Loucy (cell line): ENCODE measurements around the gene FBLN2.

ENCODE experiments used
- H2AFZ ChIP-seq: fragments of 200-600 bp; sonication (generic); 2 replicates; pipeline ENCODE4 v1.6.0; 2016; ENCODE audit warnings: antibody characterized with exemption, mild to moderate bottlenecking, low read length, moderate library complexity
- H3F3A ChIP-seq: fragments of 200-600 bp; 2 replicates; pipeline ENCODE4 v1.6.0; 2016; ENCODE audit warnings: antibody characterized with exemption, low read depth, mild to moderate bottlenecking
- H3K27me3 ChIP-seq: fragments of 200-600 bp; sonication (generic); 2 replicates; pipeline ENCODE4 v1.6.1; 2014; ENCODE audit warnings: low read length, mild to moderate bottlenecking; ENCODE audit not compliant: insufficient read depth, poor library complexity, severe bottlenecking
- H3K36me3 ChIP-seq: fragments of 200-600 bp; sonication (generic); 2 replicates; pipeline ENCODE4 v1.6.1; 2016; ENCODE audit warnings: low read length; ENCODE audit not compliant: insufficient read depth
- H3K4me1 ChIP-seq: fragments of 200-600 bp; sonication (generic); 2 replicates; pipeline ENCODE4 v1.5.1; 2014; ENCODE audit warnings: low read length, mild to moderate bottlenecking; ENCODE audit not compliant: insufficient read depth, poor library complexity, severe bottlenecking
- H3K4me2 ChIP-seq: fragments of 200-600 bp; sonication (generic); 2 replicates; pipeline ENCODE4 v1.6.0; 2014; ENCODE audit warnings: antibody characterized with exemption, low read length, low read depth, mild to moderate bottlenecking; ENCODE audit not compliant: poor library complexity, severe bottlenecking
- H3K4me3 ChIP-seq: fragments of 200-600 bp; sonication (generic); 2 replicates; pipeline ENCODE4 v1.5.1; 2014; ENCODE audit warnings: low read length, mild to moderate bottlenecking, mixed read lengths; ENCODE audit not compliant: poor library complexity, severe bottlenecking
- H3K79me2 ChIP-seq: fragments of 200-600 bp; sonication (generic); 2 replicates; pipeline ENCODE4 v1.6.1; 2014; ENCODE audit warnings: low read length; ENCODE audit not compliant: insufficient read depth
- H3K9ac ChIP-seq: fragments of 200-600 bp; sonication (generic); 2 replicates; pipeline ENCODE4 v1.6.0; 2014; ENCODE audit warnings: mild to moderate bottlenecking, low read depth, low read length, moderate library complexity; ENCODE audit not compliant: poor library complexity, severe bottlenecking
- H3K9me2 ChIP-seq: fragments of 200-600 bp; sonication (generic); replicated peaks from 2 replicates; pipeline ENCODE4 v1.6.1; 2016; ENCODE audit warnings: low read depth, low read length, mixed read lengths
- H3K9me3 ChIP-seq: fragments of 200-600 bp; sonication (generic); 2 replicates; pipeline ENCODE4 v1.6.1; 2014; ENCODE audit warnings: mild to moderate bottlenecking, antibody characterized with exemption, low read length, low read depth; ENCODE audit not compliant: insufficient read depth
- H4K20me1 ChIP-seq: fragments of 200-600 bp; sonication (generic); 2 replicates; pipeline ENCODE4 v1.6.0; 2014; ENCODE audit warnings: antibody characterized with exemption, low read length, mild to moderate bottlenecking; ENCODE audit not compliant: insufficient read depth, poor library complexity, severe bottlenecking
- CTCF ChIP-seq: fragments of 200-600 bp; sonication (generic); conservative IDR thresholded peaks from 2 replicates; pipeline ENCODE4 v1.5.1; 2014; ENCODE audit warnings: mild to moderate bottlenecking, antibody characterized with exemption, low read length
- EZH2phosphoT487 ChIP-seq: fragments of 200-600 bp; IDR thresholded peaks from 2 replicates; pipeline ENCODE4 v1.6.1; 2018; ENCODE audit warnings: antibody characterized with exemption, mild to moderate bottlenecking, moderate library complexity, borderline replicate concordance

Gene FBLN2

GRCh38 chr3:13547591-13548371 lies 1.1 kb upstream of the FBLN2 start:
- Histone ChIP-seq H3K4me1 (peaks cover 31% of the 10 kb centered on the region), H3K4me3 (no peak overlapping the region), H4K20me1 (no peaks in the 10 kb centered on the region), H2AFZ (no peak overlapping the region), H3K9me3 (no peaks in the 10 kb centered on the region), H3K27me3 (no peaks in the 10 kb centered on the region), H3K79me2 (no peaks in the 10 kb centered on the region), H3K9ac (no peak overlapping the region), H3K9me2 (no peaks in the 10 kb centered on the region), H3F3A (no peaks in the 10 kb centered on the region), H3K36me3 (no peaks in the 10 kb centered on the region), H3K4me2 (no peak overlapping the region)
- no peak for TF ChIP-seq CTCF
- TF ChIP-seq EZH2phosphoT487 = no peak

DNA sequence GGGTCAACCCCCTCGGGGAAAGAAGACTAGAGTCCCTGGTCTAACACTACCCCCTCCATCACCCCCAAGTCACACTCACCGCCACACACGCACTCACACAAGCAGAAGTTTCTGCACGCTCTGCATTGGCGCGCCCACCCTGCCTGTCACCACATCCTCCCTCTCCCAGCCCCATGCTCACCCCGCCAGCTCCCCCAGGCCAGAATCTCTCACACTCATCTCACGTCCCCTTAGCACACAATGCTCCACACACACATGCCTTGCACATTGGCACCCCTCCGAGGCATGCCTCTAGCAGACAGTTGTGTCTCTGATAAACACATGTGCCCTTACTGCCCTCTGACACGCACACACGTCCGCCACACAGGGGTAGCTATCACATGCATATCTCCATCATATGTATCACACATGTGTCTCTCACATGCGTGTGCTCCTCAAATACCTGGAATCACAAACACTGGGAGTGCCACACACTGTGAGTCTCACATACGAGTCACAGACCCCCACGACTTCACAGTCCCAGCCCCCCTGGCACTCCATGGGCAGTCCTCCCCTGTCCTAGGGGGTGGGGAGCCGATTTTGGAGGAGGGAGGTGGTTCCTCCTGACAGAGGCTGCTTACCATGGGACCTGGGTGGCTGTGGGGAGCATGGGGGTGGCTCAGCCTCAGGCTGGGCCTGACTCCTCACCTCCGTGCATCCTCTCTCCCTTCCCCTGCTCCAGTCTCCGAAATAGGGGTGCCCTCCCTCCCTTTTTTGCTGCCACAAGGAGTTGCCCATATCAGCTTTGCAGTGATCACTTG lies 898 bp downstream of the FBLN2 start:
- H3K9ac ChIP-seq = no peak overlapping the region
- no peaks in the 10 kb centered on the region for H3F3A ChIP-seq
- no peaks in the 10 kb centered on the region for H3K9me3 ChIP-seq
- H3K79me2 ChIP-seq = no peaks in the 10 kb centered on the region
- no peaks in the 10 kb centered on the region for H3K36me3 ChIP-seq
- no peaks in the 10 kb centered on the region for H4K20me1 ChIP-seq
- H3K4me2 ChIP-seq = no peak overlapping the region
- H3K9me2 ChIP-seq = no peaks in the 10 kb centered on the region
- no peak overlapping the region for H3K4me3 ChIP-seq
- H3K4me1 ChIP-seq = peaks cover 17% of the 10 kb centered on the region
- no peaks in the 10 kb centered on the region for H3K27me3 ChIP-seq
- TF ChIP-seq EZH2phosphoT487 (no peak), CTCF (no peak)
- H2AFZ ChIP-seq = no peak overlapping the region

DNA sequence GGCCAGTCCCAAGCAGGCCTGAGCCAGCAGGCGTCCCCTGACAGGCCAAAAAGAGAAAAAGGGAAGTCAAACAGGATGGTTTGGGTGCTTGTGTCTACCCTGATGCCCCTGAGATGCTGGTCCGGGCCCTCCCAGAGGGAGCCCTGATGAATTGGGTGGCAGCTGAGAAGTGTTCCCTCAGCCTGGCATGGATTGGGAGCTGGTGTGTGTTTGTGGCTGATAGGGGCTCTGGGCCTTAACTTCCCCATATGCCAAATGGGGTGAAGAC lies 1.4 kb downstream of the FBLN2 start:
- H3K36me3 ChIP-seq = no peaks in the 10 kb centered on the region
- H3K27me3 ChIP-seq = no peaks in the 10 kb centered on the region
- H4K20me1 ChIP-seq = no peaks in the 10 kb centered on the region
- TF ChIP-seq EZH2phosphoT487 (no peak), CTCF (no peak)
- H2AFZ ChIP-seq = no peak overlapping the region
- no peaks in the 10 kb centered on the region for H3K9me3 ChIP-seq
- H3K9me2 ChIP-seq = no peaks in the 10 kb centered on the region
- no peaks in the 10 kb centered on the region for H3K79me2 ChIP-seq
- no peak overlapping the region for H3K9ac ChIP-seq
- no peak overlapping the region for H3K4me2 ChIP-seq
- H3F3A ChIP-seq = no peaks in the 10 kb centered on the region
- peaks cover 12% of the 10 kb centered on the region for H3K4me1 ChIP-seq
- no peak overlapping the region for H3K4me3 ChIP-seq
